CD14-positive monocyte (primary cell): ENCODE data around the gene MAP2K5. TPM values are rescaled to one million over a fixed set of nuclear protein-coding genes. Genes with fewer than 3 reads are reported as not detected.

ENCODE experiments used
- DNase-seq, 3 donors: peaks; one replicate each; pipeline ENCODE4 v3.0.0-alpha.2; 2011 to 2022
- H2AFZ ChIP-seq: 2 replicates; pipeline ENCODE4 v1.6.0; 2012; ENCODE audit warnings: mild to moderate bottlenecking, low read depth, low read length, inconsistent platforms; ENCODE audit not compliant: insufficient read depth, poor library complexity, severe bottlenecking
- H3K27ac ChIP-seq, 2 donors: 1 replicate in 1 of 2; 2 replicates in 1 of 2; pipeline ENCODE4 v1.5.1; 2012 to 2013; ENCODE audit warnings: low read length in 2 of 2, control low read depth in 1 of 2, inconsistent platforms in 1 of 2, low read depth in 1 of 2, mild to moderate bottlenecking in 1 of 2
- H3K27me3 ChIP-seq, 2 donors: one replicate each; pipeline versions ENCODE4 v1.6.0 to v1.6.1; 2011 to 2013; ENCODE audit warnings: low read length in 2 of 2; ENCODE audit not compliant: control insufficient read depth in 2 of 2, insufficient read depth in 2 of 2
- H3K36me3 ChIP-seq, 2 donors: replicated peaks in 1 of 2; 1 replicate in 1 of 2; 2 replicates in 1 of 2; pipeline versions ENCODE4 v1.5.1 to v1.6.1; 2012 to 2013; ENCODE audit warnings: low read length in 2 of 2, control low read depth in 1 of 2, inconsistent platforms in 1 of 2, mild to moderate bottlenecking in 1 of 2; ENCODE audit not compliant: insufficient read depth in 2 of 2, control insufficient read depth in 1 of 2
- H3K4me1 ChIP-seq, 2 donors: 1 replicate in 1 of 2; 2 replicates in 1 of 2; pipeline versions ENCODE4 v1.5.1 to v1.6.1; 2012 to 2013; ENCODE audit warnings: low read length in 2 of 2, control low read depth in 1 of 2, inconsistent platforms in 1 of 2, mild to moderate bottlenecking in 1 of 2, moderate library complexity in 1 of 2; ENCODE audit not compliant: insufficient read depth in 2 of 2, control insufficient read depth in 1 of 2
- H3K4me2 ChIP-seq: replicated peaks from 2 replicates; pipeline ENCODE3; 2012; ENCODE audit warnings: low read length, moderate library complexity, mild to moderate bottlenecking; ENCODE audit not compliant: poor library complexity, severe bottlenecking; ENCODE audit errors: extremely low read depth
- H3K4me3 ChIP-seq, 3 experiments: fragments of 200-600 bp in 1 of 3; sonication (generic) in 1 of 3; replicated peaks in 1 of 3; 1 replicate in 2 of 3; 2 replicates in 1 of 3; pipeline ENCODE4 v1.5.1; 2011 to 2013; ENCODE audit warnings: low read length in 3 of 3, mild to moderate bottlenecking in 3 of 3, control low read depth in 2 of 3, low read depth in 2 of 3, inconsistent platforms in 1 of 3, moderate library complexity in 1 of 3
- H3K79me2 ChIP-seq: 2 replicates; pipeline ENCODE4 v1.6.0; 2012; ENCODE audit warnings: mild to moderate bottlenecking, control low read depth, inconsistent platforms, low read length, moderate library complexity; ENCODE audit not compliant: insufficient read depth
- H3K9ac ChIP-seq: 2 replicates; pipeline ENCODE4 v1.6.0; 2017; ENCODE audit warnings: low read length, mild to moderate bottlenecking; ENCODE audit not compliant: insufficient read depth, poor library complexity, severe bottlenecking
- H3K9me3 ChIP-seq, 2 donors: replicated peaks in 1 of 2; 1 replicate in 1 of 2; 2 replicates in 1 of 2; pipeline versions ENCODE4 v1.5.1 to v1.6.1; 2012 to 2013; ENCODE audit warnings: low read length in 2 of 2, control low read depth in 1 of 2; ENCODE audit not compliant: control insufficient read depth in 1 of 2, insufficient read depth in 1 of 2
- H4K20me1 ChIP-seq: 2 replicates; pipeline ENCODE4 v1.6.0; 2012; ENCODE audit warnings: mild to moderate bottlenecking, low read length, control low read depth, moderate library complexity; ENCODE audit not compliant: insufficient read depth
- H3K27ac Mint-ChIP-seq, 7 donors: one replicate each; pipeline ENCODE4 v1.8.0; 2020; ENCODE audit warnings: mild to moderate bottlenecking in 7 of 7, mixed read lengths in 7 of 7, moderate library complexity in 6 of 7, inconsistent platforms in 2 of 7
- H3K27me3 Mint-ChIP-seq, 3 donors: one replicate each; pipeline ENCODE4 v1.8.0; 2021 to 2022; ENCODE audit warnings: low read depth in 3 of 3, mild to moderate bottlenecking in 3 of 3, mixed read lengths in 3 of 3, moderate library complexity in 3 of 3, inconsistent platforms in 1 of 3
- H3K36me3 Mint-ChIP-seq, 2 donors: one replicate each; pipeline ENCODE4 v1.8.0; 2020; ENCODE audit warnings: mixed read lengths in 2 of 2, inconsistent platforms in 1 of 2, mild to moderate bottlenecking in 1 of 2
- H3K4me1 Mint-ChIP-seq: one replicate; pipeline ENCODE4 v1.8.0; 2020; ENCODE audit warnings: mild to moderate bottlenecking, mixed read lengths
- H3K4me3 Mint-ChIP-seq, 2 donors: one replicate each; pipeline ENCODE4 v1.8.0; 2020; ENCODE audit warnings: mild to moderate bottlenecking in 2 of 2, mixed read lengths in 2 of 2, moderate library complexity in 1 of 2
- H3K9me3 Mint-ChIP-seq, 7 donors: one replicate each; pipeline ENCODE4 v1.8.0; 2020 to 2022; ENCODE audit warnings: mixed read lengths in 7 of 7, mild to moderate bottlenecking in 6 of 7, moderate library complexity in 6 of 7, inconsistent platforms in 2 of 7
- CTCF ChIP-seq: fragments of 200-600 bp; IDR thresholded peaks from one replicate; pipeline ENCODE4 v1.8.0; 2022; ENCODE audit warnings: antibody characterized with exemption, mild to moderate bottlenecking
- WGBS: methylation state at CpG from one replicate; pipeline ENCODE4 v1.1.5; 2013; ENCODE audit warnings: missing lambda C conversion rate; ENCODE audit not compliant: insufficient coverage; 5-methylcytosine and 5-hydroxymethylcytosine counted together
- intact Hi-C, 2 donors: fragments of 100-400 bp; cut with micrococcal nuclease; formaldehyde crosslinking; loops; one replicate each; pipeline versions ENCODE4 v1.15.0 to v1.15.1; 2023
- polyA plus RNA-seq, 3 donors: library from polyadenylated mRNA; depleted of rRNA in 1 of 3; unstranded in 2 of 3; stranded (reverse) in 1 of 3; fragments of 300-500 nt in 2 of 3; fragments of >200 nt in 1 of 3; fragmentation: Illumina TruSeq in 2 of 3; gene quantifications; 1 replicate in 2 of 3; 2 replicates in 1 of 3; pipeline ENCODE4 v1.2.3, GENCODE V29; 2012 to 2021

MAP2K5 gene
- polyA plus RNA-seq, 3 donors = 10.2 to 11.3 (median 10.6) TPM

- H3K9me3 ChIP-seq = no peaks in the 10 kb centered on the region
- no peaks in the 10 kb centered on the region for H4K20me1 ChIP-seq
- H2AFZ ChIP-seq = no peak overlapping the region
- H3K9ac ChIP-seq = no peak overlapping the region
- Mint-ChIP-seq H3K9me3 (no peaks in the 10 kb centered on the region), H3K27ac (no peak overlapping the region), H3K4me3 (peak overlapping the region in 1 of 2 donors; percentile 57), H3K4me1 (peaks cover 44% of the 10 kb centered on the region), H3K36me3 (peaks cover 6 to 14% of the 10 kb centered on the region in 2 donors), H3K27me3 (no peaks in the 10 kb centered on the region)
- H3K4me1 ChIP-seq = peaks cover 29 to 42% of the 10 kb centered on the region in 2 donors
- 0% methylated on average over 1 of the region's 2 CpGs for WGBS
- peak in 1 of 3 donors; percentile 7 for DNase-seq
- intact Hi-C loops = no loop called here
- no peak overlapping the region for H3K4me2 ChIP-seq
- H3K79me2 ChIP-seq = no peaks in the 10 kb centered on the region
- no peaks in the 10 kb centered on the region for H3K27me3 ChIP-seq
- no peaks in the 10 kb centered on the region for H3K36me3 ChIP-seq
- TF ChIP-seq CTCF = no peak
- no peak overlapping the region for H3K4me3 ChIP-seq
- no peak overlapping the region for H3K27ac ChIP-seq
These were observed 198.8 kb downstream of the MAP2K5 start for GRCh38 chr15:67741308-67741707.

- no peak for DNase-seq
- peaks cover 0 to 3% of the 10 kb centered on the region in 2 donors for H3K36me3 ChIP-seq
- no peak overlapping the region for H3K4me3 Mint-ChIP-seq
- peaks cover 56% of the 10 kb centered on the region for H3K4me1 Mint-ChIP-seq
- H3K27ac ChIP-seq = no peak overlapping the region
- no peak overlapping the region for H3K4me3 ChIP-seq
- H3K27me3 ChIP-seq = no peaks in the 10 kb centered on the region
- peaks cover 6 to 11% of the 10 kb centered on the region in 2 donors for H3K36me3 Mint-ChIP-seq
- peaks cover 42 to 55% of the 10 kb centered on the region in 2 donors for H3K4me1 ChIP-seq
- H3K4me2 ChIP-seq = no peak overlapping the region
- no peaks in the 10 kb centered on the region for H3K79me2 ChIP-seq
- H3K27ac Mint-ChIP-seq = peak overlapping the region in 2 of 7 donors; percentile 8 to 43
- intact Hi-C loops = no loop called here
- H3K9ac ChIP-seq = no peak overlapping the region
- TF ChIP-seq CTCF = no peak
- no peak overlapping the region for H2AFZ ChIP-seq
- H3K27me3 Mint-ChIP-seq = no peaks in the 10 kb centered on the region
- no peaks in the 10 kb centered on the region for H4K20me1 ChIP-seq
- no peaks in the 10 kb centered on the region for H3K9me3 Mint-ChIP-seq
- no peaks in the 10 kb centered on the region for H3K9me3 ChIP-seq
These were observed 201.1 kb downstream of the MAP2K5 start for GRCh38 chr15:67743558-67743957.
